Measurements from ENCODE around the gene ELF4. TPM values are rescaled to one million over a fixed set of nuclear protein-coding genes. Genes with fewer than 3 reads are reported as not detected.

ELF4 gene
- total RNA-seq, 1 donor from 2014 or later, result 31.2 TPM

GRCh38 chrX:130072345-130072740 lies 38.0 kb downstream of the ELF4 start:
- H3K36me3 Mint-ChIP-seq (ENCODE audit: low read depth, unreplicated experiment), result peaks cover 2% of the 10 kb centered on the region
- DNase-seq (ENCODE audit: low read depth) (no peak), FAIRE-seq (no peak)
- Histone ChIP-seq H3K4me2 (ENCODE audit: low read length) (no peak overlapping the region), H3K79me2 (ENCODE audit: insufficient read depth, low read length) (no peaks in the 10 kb centered on the region), H3K27me3 (ENCODE audit: insufficient read depth, low read length) (no peaks in the 10 kb centered on the region), H3K9me3 (ENCODE audit: insufficient read depth, low read depth, low read length) (no peaks in the 10 kb centered on the region), H3K27ac (ENCODE audit: low read depth, low read length) (no peak overlapping the region), H4K20me1 (ENCODE audit: insufficient read depth, low read length) (no peaks in the 10 kb centered on the region), H3K9ac (ENCODE audit: low read length) (no peak overlapping the region), H3K4me1 (ENCODE audit: insufficient read depth, low read length) (no peaks in the 10 kb centered on the region), H3K36me3 (ENCODE audit: insufficient read depth, low read length) (no peaks in the 10 kb centered on the region), H2AFZ (ENCODE audit: low read depth, low read length) (no peak overlapping the region), H3K4me3 (ENCODE audit: insufficient read depth, low read depth, low read length) (no peak overlapping the region)
- no peak overlapping the region for H3K4me3 Mint-ChIP-seq (ENCODE audit: unreplicated experiment)
- no peaks in the 10 kb centered on the region for H3K27me3 Mint-ChIP-seq (ENCODE audit: low read depth, unreplicated experiment)
- H3K9me3 Mint-ChIP-seq (ENCODE audit: unreplicated experiment), result no peaks in the 10 kb centered on the region
- H3K4me1 Mint-ChIP-seq (ENCODE audit: low read depth, unreplicated experiment), result no peaks in the 10 kb centered on the region
- TF ChIP-seq, protein P1, sequence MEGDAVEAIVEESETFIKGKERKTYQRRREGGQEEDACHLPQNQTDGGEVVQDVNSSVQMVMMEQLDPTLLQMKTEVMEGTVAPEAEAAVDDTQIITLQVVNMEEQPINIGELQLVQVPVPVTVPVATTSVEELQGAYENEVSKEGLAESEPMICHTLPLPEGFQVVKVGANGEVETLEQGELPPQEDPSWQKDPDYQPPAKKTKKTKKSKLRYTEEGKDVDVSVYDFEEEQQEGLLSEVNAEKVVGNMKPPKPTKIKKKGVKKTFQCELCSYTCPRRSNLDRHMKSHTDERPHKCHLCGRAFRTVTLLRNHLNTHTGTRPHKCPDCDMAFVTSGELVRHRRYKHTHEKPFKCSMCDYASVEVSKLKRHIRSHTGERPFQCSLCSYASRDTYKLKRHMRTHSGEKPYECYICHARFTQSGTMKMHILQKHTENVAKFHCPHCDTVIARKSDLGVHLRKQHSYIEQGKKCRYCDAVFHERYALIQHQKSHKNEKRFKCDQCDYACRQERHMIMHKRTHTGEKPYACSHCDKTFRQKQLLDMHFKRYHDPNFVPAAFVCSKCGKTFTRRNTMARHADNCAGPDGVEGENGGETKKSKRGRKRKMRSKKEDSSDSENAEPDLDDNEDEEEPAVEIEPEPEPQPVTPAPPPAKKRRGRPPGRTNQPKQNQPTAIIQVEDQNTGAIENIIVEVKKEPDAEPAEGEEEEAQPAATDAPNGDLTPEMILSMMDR (IDR thresholded peaks at IDR 0.05; ENCODE audit: insufficient read depth, low read depth, low read length), result no peak
- no peak for TF ChIP-seq EZH2 (IDR thresholded peaks at IDR 0.05; ENCODE audit: insufficient read depth, low read length)
- H3K27ac Mint-ChIP-seq (ENCODE audit: unreplicated experiment), result no peak overlapping the region

- no peaks in the 10 kb centered on the region for H3K9me3 Mint-ChIP-seq (ENCODE audit: unreplicated experiment)
- no peaks in the 10 kb centered on the region for H3K4me1 ChIP-seq (ENCODE audit: insufficient read depth, low read length)
- no peak for FAIRE-seq
Observed at GRCh38 chrX:130071611-130072344, 38.5 kb downstream of the ELF4 start.

More at GRCh38 chrX:130071611-130072344, 38.5 kb downstream of the ELF4 start:
- Mint-ChIP-seq H3K27ac (ENCODE audit: unreplicated experiment) (no peak overlapping the region), H3K4me1 (ENCODE audit: low read depth, unreplicated experiment) (no peaks in the 10 kb centered on the region), H3K4me3 (ENCODE audit: unreplicated experiment) (no peak overlapping the region), H3K36me3 (ENCODE audit: low read depth, unreplicated experiment) (peaks cover 5% of the 10 kb centered on the region), H3K27me3 (ENCODE audit: low read depth, unreplicated experiment) (no peaks in the 10 kb centered on the region)
- no peaks in the 10 kb centered on the region for H3K9me3 ChIP-seq (ENCODE audit: insufficient read depth, low read depth, low read length)
- no peak overlapping the region for H3K4me3 ChIP-seq (ENCODE audit: insufficient read depth, low read depth, low read length)
- H2AFZ ChIP-seq (ENCODE audit: low read depth, low read length), result no peak overlapping the region
- no peaks in the 10 kb centered on the region for H3K36me3 ChIP-seq (ENCODE audit: insufficient read depth, low read length)
- TF ChIP-seq EZH2 (IDR thresholded peaks at IDR 0.05; ENCODE audit: insufficient read depth, low read length), result no peak
- TF ChIP-seq, protein P1 (IDR thresholded peaks at IDR 0.05; ENCODE audit: insufficient read depth, low read depth, low read length), result no peak
- no peak overlapping the region for H3K27ac ChIP-seq (ENCODE audit: low read depth, low read length)
- DNase-seq (ENCODE audit: low read depth), result no peak
- H3K79me2 ChIP-seq (ENCODE audit: insufficient read depth, low read length), result no peaks in the 10 kb centered on the region
- no peaks in the 10 kb centered on the region for H3K27me3 ChIP-seq (ENCODE audit: insufficient read depth, low read length)
- H3K4me2 ChIP-seq (ENCODE audit: low read length), result no peak overlapping the region
- no peaks in the 10 kb centered on the region for H4K20me1 ChIP-seq (ENCODE audit: insufficient read depth, low read length)
- no peak overlapping the region for H3K9ac ChIP-seq (ENCODE audit: low read length)
